SK-N-SH (cell line): ENCODE data around the gene ZC3H13. TPM values are rescaled to one million over a fixed set of nuclear protein-coding genes. Genes with fewer than 3 reads are reported as not detected.

Experiments used
- CTCF ChIA-PET: fragments of 300-600, 350-600 bp; formaldehyde crosslinking; extraction: SDS; loops from one replicate; lab custom pipeline; 2021; lab: Yijun Ruan, JAX
- POLR2A ChIA-PET: fragments of 350-600 bp; sonication (Branson Sonifier 250); formaldehyde crosslinking; extraction: SDS; loops from one replicate; lab custom pipeline; 2020; ENCODE audit warnings: antibody characterized with exemption, inconsistent platforms; lab: Yijun Ruan, JAX
- DNase-seq: peaks from one replicate; pipeline ENCODE4 v3.0.0; 2012
- H2AFZ ChIP-seq: fragments of 200-600 bp; sonication (generic); 2 replicates; pipeline ENCODE4 v1.8.1; 2016; ENCODE audit warnings: antibody characterized with exemption, mild to moderate bottlenecking, low read depth
- H3F3A ChIP-seq: fragments of 200-600 bp; sonication (generic); replicated peaks from 2 replicates; pipeline ENCODE3; 2016; ENCODE audit warnings: antibody characterized with exemption, mild to moderate bottlenecking; ENCODE audit not compliant: insufficient read depth
- H3K27ac ChIP-seq, 2 experiments: fragments of 200-500 bp in 1 of 2; fragments of 200-600 bp in 1 of 2; sonication (Bioruptor generic) in 1 of 2; sonication (generic), shearing (Covaris generic) in 1 of 2; 2 replicates each; pipeline versions ENCODE4 v1.5.1 to v1.6.1; 2014 to 2016; ENCODE audit warnings: low read depth in 2 of 2, inconsistent platforms in 1 of 2, low read length in 1 of 2, mild to moderate bottlenecking in 1 of 2, mixed read lengths in 1 of 2
- H3K27me3 ChIP-seq: fragments of 200-600 bp; sonication (generic), shearing (Covaris generic); 2 replicates; pipeline ENCODE4 v1.6.1; 2016; ENCODE audit warnings: mixed run types; ENCODE audit not compliant: insufficient read depth
- H3K36me3 ChIP-seq, 2 experiments: fragments of 200-500 bp in 1 of 2; fragments of 200-600 bp in 1 of 2; sonication (Bioruptor generic) in 1 of 2; sonication (generic) in 1 of 2; replicated peaks in 1 of 2; 2 replicates each; pipeline versions ENCODE3 to v1.5.1; 2014 to 2016; ENCODE audit warnings: low read length in 1 of 2, mild to moderate bottlenecking in 1 of 2; ENCODE audit not compliant: insufficient read depth in 2 of 2, control insufficient read depth in 1 of 2
- H3K4me1 ChIP-seq, 2 experiments: fragments of 200-500 bp in 1 of 2; fragments of 200-600 bp in 1 of 2; sonication (Bioruptor generic) in 1 of 2; sonication (generic), shearing (Covaris generic) in 1 of 2; 2 replicates each; pipeline versions ENCODE4 v1.5.1 to v1.6.1; 2014 to 2016; ENCODE audit warnings: low read depth in 1 of 2, low read length in 1 of 2, mixed run types in 1 of 2; ENCODE audit not compliant: insufficient read depth in 2 of 2, control insufficient read depth in 1 of 2
- H3K4me2 ChIP-seq: fragments of 200-600 bp; sonication (generic), shearing (Covaris generic); 2 replicates; pipeline ENCODE4 v1.6.1; 2017; ENCODE audit warnings: mixed run types
- H3K4me3 ChIP-seq, 2 experiments: fragments of 200-500 bp in 1 of 2; fragments of 200-600 bp in 1 of 2; sonication (Bioruptor generic) in 1 of 2; sonication (generic), shearing (Covaris generic) in 1 of 2; 2 replicates each; pipeline versions ENCODE4 v1.5.1 to v1.8.1; 2014 to 2016; ENCODE audit warnings: low read depth in 2 of 2, inconsistent platforms in 1 of 2, low read length in 1 of 2, mild to moderate bottlenecking in 1 of 2, mixed read lengths in 1 of 2, moderate library complexity in 1 of 2
- H3K79me2 ChIP-seq: fragments of 200-600 bp; sonication (generic); 2 replicates; pipeline ENCODE4 v1.8.1; 2017; ENCODE audit warnings: mild to moderate bottlenecking; ENCODE audit not compliant: insufficient read depth
- H3K9ac ChIP-seq: fragments of 200-600 bp; sonication (generic); 2 replicates; pipeline ENCODE4 v1.6.1; 2017; ENCODE audit warnings: mixed run types
- H3K9me2 ChIP-seq: fragments of 200-600 bp; sonication (generic); 2 replicates; pipeline ENCODE4 v1.6.1; 2017; ENCODE audit warnings: mixed run types
- H3K9me3 ChIP-seq: fragments of 200-600 bp; sonication (generic); 2 replicates; pipeline ENCODE4 v1.6.1; 2017; ENCODE audit warnings: mixed run types, mild to moderate bottlenecking, moderate library complexity
- H4K20me1 ChIP-seq: fragments of 200-600 bp; sonication (generic); 2 replicates; pipeline ENCODE4 v1.6.1; 2017; ENCODE audit warnings: mild to moderate bottlenecking, mixed run types; ENCODE audit not compliant: insufficient read depth
- CHD2 ChIP-seq: fragments of 150-350 bp; IDR thresholded peaks from 2 replicates; pipeline ENCODE4 v1.6.1; 2018; ENCODE audit warnings: low read length; ENCODE audit not compliant: partially characterized antibody
- EP300 ChIP-seq, 2 experiments: IDR thresholded peaks; 2 replicates each; pipeline versions ENCODE4 v1.4.0 to v1.6.1; 2012; ENCODE audit warnings: borderline replicate concordance in 1 of 2, low read depth in 1 of 2, low read length in 1 of 2
- FOSL2 ChIP-seq: IDR thresholded peaks from 2 replicates; pipeline ENCODE4 v1.4.0; 2012; ENCODE audit warnings: low read depth, mild to moderate bottlenecking, moderate library complexity, borderline replicate concordance
- FOXM1 ChIP-seq: IDR thresholded peaks from 2 replicates; pipeline ENCODE4 v1.4.0; 2012; ENCODE audit warnings: low read depth, mild to moderate bottlenecking
- GATA2 ChIP-seq: sonication (generic); formaldehyde crosslinking; IDR thresholded peaks from 2 replicates; pipeline ENCODE4 v1.5.0; 2020; ENCODE audit warnings: mild to moderate bottlenecking, missing genetic modification reagents
- JUND ChIP-seq: IDR thresholded peaks from 2 replicates; pipeline ENCODE4 v1.4.0; 2012
- MEF2A ChIP-seq: IDR thresholded peaks from 2 replicates; pipeline ENCODE4 v1.4.0; 2012; ENCODE audit warnings: low read depth, borderline replicate concordance
- NFIC ChIP-seq: IDR thresholded peaks from 2 replicates; pipeline ENCODE4 v1.4.0; 2012; ENCODE audit warnings: borderline replicate concordance
- NRF1 ChIP-seq: IDR thresholded peaks from 2 replicates; pipeline ENCODE4 v1.6.1; 2012; ENCODE audit warnings: low read depth, mild to moderate bottlenecking, low read length
- RAD21 ChIP-seq: IDR thresholded peaks from 2 replicates; pipeline ENCODE4 v1.6.1; 2012; ENCODE audit warnings: mild to moderate bottlenecking, low read length
- RFX5 ChIP-seq: IDR thresholded peaks from 2 replicates; pipeline ENCODE4 v1.6.1; 2012; ENCODE audit warnings: mild to moderate bottlenecking, improper control_type of control experiment, low read length
- RXRA ChIP-seq: IDR thresholded peaks from 2 replicates; pipeline ENCODE4 v1.4.0; 2012; ENCODE audit warnings: low read depth, mild to moderate bottlenecking, borderline replicate concordance
- TAF1 ChIP-seq: IDR thresholded peaks from 2 replicates; pipeline ENCODE4 v1.6.1; 2012; ENCODE audit warnings: low read depth, mild to moderate bottlenecking, low read length, moderate library complexity, borderline replicate concordance
- TEAD4 ChIP-seq: IDR thresholded peaks from 2 replicates; pipeline ENCODE4 v1.4.0; 2012; ENCODE audit warnings: mild to moderate bottlenecking, borderline replicate concordance; ENCODE audit not compliant: insufficient read depth
- YY1 ChIP-seq: IDR thresholded peaks from 2 replicates; pipeline ENCODE4 v1.4.0; 2012; ENCODE audit warnings: low read depth, mild to moderate bottlenecking
- WGBS: methylation state at CpG from one replicate; pipeline ENCODE4 v1.1.6; 2017; ENCODE audit warnings: low lambda C conversion rate; 5-methylcytosine and 5-hydroxymethylcytosine counted together
- polyA plus RNA-seq, 3 experiments: library from polyadenylated mRNA; depleted of rRNA; stranded (reverse); fragments of >200 nt; gene quantifications; 2 replicates each; pipeline ENCODE4 v1.2.3, GENCODE V29; 2012
- TF ChIP-seq, protein P1 (sequence below): fragments of 150-350 bp; IDR thresholded peaks from 2 replicates; pipeline ENCODE4 v1.6.1; 2016; ENCODE audit warnings: mild to moderate bottlenecking, low read depth, low read length
- TF ChIP-seq, protein P2 (sequence below): IDR thresholded peaks from 2 replicates; pipeline ENCODE4 v1.4.0; 2012; ENCODE audit warnings: low read depth
- TF ChIP-seq, protein P3 (sequence below): fragments of 150-350 bp; IDR thresholded peaks from 2 replicates; pipeline ENCODE4 v1.6.1; 2017; ENCODE audit warnings: antibody characterized with exemption, low read length, low read depth, borderline replicate concordance

Gene ZC3H13
- polyA plus RNA-seq, 1 of the 3 experiments (the other 2 are of a cell fraction), result 4.4 TPM

DNA sequence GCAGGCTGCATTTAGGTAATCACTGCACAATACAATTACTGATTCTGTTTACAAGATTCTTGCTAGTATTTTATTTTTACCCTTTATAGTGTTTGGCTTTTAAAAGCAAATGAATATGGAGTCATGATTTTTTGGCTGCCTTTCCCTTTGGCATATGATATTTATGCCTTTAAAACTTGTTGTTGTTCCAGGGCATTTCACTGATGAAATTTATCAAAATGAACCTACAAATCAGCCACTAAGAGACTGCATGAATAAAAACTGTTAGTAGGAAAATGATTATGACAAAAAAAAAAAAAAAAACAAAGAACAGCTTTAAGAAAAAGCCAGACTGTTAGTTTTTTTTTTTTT, 49.7 kb upstream of the ZC3H13 start (continued):
- TF ChIP-seq, protein P1, sequence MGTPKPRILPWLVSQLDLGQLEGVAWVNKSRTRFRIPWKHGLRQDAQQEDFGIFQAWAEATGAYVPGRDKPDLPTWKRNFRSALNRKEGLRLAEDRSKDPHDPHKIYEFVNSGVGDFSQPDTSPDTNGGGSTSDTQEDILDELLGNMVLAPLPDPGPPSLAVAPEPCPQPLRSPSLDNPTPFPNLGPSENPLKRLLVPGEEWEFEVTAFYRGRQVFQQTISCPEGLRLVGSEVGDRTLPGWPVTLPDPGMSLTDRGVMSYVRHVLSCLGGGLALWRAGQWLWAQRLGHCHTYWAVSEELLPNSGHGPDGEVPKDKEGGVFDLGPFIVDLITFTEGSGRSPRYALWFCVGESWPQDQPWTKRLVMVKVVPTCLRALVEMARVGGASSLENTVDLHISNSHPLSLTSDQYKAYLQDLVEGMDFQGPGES, result no peak
- TF ChIP-seq FOXM1 (no peak), CHD2 (no peak), TEAD4 (no peak), YY1 (no peak), EP300 (IDR thresholded peaks at IDR 0.05; ENCODE audit: borderline replicate concordance in 1 of 2, low read depth in 1 of 2, low read length in 1 of 2) (no peak)

DNA sequence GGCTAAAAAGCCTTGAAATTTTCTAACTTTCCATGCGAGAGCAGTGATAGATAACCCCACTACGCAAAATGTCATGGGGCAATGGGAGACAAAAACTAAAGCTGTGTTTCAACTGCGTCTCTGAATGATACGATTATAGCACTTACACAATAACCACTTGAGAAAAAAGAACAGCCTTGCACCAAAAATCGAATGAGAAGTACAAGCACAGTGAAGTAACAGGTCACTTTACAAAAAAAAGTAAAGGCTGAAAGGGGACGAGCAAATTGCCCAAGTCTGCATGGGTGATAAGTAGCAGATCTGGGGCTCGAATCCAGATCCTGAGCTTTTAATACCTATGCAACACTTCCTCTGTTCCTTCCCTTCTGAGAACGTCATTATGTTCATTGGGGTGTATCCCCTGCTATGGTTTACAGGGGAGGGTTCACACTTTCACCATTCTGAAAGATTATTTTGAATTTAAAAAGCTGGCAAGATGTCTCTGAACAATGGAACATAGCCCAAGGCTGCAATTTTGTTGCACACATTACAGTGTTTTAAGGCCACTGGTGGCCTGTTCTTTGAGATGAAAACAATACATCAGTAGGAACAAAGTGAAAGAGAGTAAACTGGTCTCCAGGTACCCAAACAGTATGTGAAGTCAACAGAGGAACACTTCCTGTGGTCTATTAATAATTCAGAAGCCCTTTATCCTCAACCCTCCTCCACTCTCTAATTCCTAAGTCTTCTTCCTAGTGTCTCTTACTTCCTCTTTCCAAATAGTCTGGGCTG, 49.1 kb upstream of the ZC3H13 start:
- Histone ChIP-seq H3K79me2 (no peaks in the 10 kb centered on the region), H3K9me3 (no peaks in the 10 kb centered on the region), H3K4me1 (peaks cover 0 to 4% of the 10 kb centered on the region in 2 experiments; a peak in 1 of 4 replicates), H4K20me1 (no peaks in the 10 kb centered on the region), H2AFZ (no peak overlapping the region), H3K9ac (no peak overlapping the region), H3K4me2 (no peak overlapping the region), H3K27me3 (no peaks in the 10 kb centered on the region; the same call in 1 of the 2 replicates), H3K9me2 (no peaks in the 10 kb centered on the region), H3K4me3 (no peak overlapping the region), H3K36me3 (no peaks in the 10 kb centered on the region), H3F3A (no peaks in the 10 kb centered on the region), H3K27ac (no peak overlapping the region)
- POLR2A ChIA-PET, result interaction anchor here (0.6 kb wide), 1 partner anchor 19 kb away, joined by 4 read pairs; no protein-coding TSS in a partner anchor
- no peak for TF ChIP-seq FOSL2
- no peak for TF ChIP-seq GATA2 (CRISPR knock-in tag)
- TF ChIP-seq TAF1, result no peak
- no peak for TF ChIP-seq RAD21
- no peak for TF ChIP-seq NFIC
- TF ChIP-seq, protein P2, sequence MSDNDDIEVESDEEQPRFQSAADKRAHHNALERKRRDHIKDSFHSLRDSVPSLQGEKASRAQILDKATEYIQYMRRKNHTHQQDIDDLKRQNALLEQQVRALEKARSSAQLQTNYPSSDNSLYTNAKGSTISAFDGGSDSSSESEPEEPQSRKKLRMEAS, result no peak
- no peak for TF ChIP-seq MEF2A
- TF ChIP-seq RFX5, result no peak
- no peak for TF ChIP-seq RXRA
- no peak for TF ChIP-seq JUND
- no peak for TF ChIP-seq YY1
- TF ChIP-seq NRF1, result no peak
- TF ChIP-seq, protein P3, sequence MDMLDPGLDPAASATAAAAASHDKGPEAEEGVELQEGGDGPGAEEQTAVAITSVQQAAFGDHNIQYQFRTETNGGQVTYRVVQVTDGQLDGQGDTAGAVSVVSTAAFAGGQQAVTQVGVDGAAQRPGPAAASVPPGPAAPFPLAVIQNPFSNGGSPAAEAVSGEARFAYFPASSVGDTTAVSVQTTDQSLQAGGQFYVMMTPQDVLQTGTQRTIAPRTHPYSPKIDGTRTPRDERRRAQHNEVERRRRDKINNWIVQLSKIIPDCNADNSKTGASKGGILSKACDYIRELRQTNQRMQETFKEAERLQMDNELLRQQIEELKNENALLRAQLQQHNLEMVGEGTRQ, result no peak
- DNase-seq, result no peak
- CTCF ChIA-PET, result no interaction called here
- 57% methylated on average over 8 of the region's 8 CpGs for WGBS
